DMS53 (cell line): ENCODE data around the gene NPBWR2.

ENCODE experiments used
- DNase-seq: peaks from one replicate; lab custom pipeline; 2025; lab: John Stamatoyannopoulos, UW

The NPBWR2 gene

GRCh38 chr20:64072498-64073063 is 34.8 kb downstream of the NPBWR2 start:
- no peak for DNase-seq

DNA sequence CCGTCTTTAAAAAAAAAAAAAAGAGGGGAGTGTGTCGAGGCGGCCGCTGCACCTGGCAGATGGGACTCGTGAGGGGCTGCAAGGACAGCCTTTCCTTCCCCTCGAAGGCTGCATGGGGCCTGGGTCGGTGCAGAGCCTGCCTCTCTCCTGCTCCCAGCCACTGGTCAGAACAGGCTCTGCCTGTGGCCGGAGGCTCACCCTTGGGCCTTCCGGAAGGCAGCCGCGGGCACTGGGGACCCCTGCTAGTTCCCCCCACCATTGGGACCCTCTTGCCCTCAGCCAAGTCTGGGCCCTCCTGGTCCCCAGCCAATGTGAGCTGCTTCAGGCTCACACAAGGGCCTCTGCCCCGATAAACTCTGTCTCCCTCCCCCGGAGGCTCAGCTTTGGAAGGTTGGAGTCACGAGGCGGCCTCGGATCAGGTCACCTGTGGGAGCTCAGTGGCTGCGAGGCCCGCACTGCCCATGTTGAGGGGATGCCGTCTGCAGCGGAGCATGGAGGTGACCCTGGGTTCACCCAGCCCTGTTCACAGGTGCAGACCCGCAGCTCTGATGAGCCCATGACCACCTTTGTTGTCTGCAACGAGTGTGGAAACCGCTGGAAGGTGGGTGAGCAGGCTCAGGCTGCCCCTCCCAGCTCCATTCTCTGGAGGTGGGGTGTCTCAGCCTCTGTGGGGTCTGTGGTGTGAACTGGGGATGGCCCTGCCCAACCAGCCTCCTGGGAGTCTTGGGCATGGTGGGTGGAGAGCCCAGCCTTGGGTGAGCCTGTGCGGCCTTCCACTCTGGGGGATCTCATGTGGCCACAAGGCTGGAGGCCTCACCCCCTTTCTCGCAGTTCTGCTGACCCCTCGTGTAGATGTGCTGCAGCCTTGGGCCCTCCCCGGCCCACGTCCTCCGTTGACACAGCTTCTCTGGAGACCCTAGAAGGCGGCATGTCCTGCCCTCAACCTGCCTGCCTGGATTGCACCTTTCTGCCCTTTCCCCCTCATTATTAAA is 35.7 kb downstream of the NPBWR2 start:
- DNase-seq, result no peak

DNA sequence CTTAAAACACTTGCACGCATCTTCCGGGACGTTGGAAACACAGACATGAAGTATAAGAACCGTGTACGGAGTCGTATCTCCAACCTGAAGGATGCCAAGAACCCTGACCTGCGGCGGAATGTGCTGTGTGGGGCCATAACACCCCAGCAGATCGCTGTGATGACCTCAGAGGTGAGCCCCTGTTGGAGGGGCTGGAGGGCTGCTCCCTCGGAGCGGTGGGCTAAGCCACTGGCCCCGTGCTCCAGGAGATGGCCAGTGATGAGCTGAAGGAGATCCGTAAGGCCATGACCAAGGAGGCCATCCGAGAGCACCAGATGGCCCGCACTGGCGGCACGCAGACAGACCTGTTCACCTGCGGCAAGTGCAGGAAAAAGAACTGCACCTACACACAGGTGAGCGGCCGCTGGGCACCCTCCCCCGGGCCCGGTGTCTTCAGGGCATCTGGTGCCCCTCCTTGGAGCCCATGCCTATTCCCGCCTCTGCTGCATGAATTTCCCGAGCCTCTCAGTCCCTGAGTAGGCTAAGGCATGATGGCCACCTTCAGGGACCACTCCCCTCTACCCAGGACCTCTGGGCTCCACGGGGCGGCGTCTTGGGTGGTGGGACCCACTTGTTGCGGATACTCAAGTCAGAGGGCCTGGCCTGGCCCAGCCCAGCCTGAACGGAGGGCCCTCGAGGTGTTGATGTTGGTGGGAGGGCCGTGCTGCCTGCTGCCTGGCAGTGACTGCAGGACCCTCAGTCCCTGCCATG is 36.9 kb downstream of the NPBWR2 start:
- no peak for DNase-seq

DNA sequence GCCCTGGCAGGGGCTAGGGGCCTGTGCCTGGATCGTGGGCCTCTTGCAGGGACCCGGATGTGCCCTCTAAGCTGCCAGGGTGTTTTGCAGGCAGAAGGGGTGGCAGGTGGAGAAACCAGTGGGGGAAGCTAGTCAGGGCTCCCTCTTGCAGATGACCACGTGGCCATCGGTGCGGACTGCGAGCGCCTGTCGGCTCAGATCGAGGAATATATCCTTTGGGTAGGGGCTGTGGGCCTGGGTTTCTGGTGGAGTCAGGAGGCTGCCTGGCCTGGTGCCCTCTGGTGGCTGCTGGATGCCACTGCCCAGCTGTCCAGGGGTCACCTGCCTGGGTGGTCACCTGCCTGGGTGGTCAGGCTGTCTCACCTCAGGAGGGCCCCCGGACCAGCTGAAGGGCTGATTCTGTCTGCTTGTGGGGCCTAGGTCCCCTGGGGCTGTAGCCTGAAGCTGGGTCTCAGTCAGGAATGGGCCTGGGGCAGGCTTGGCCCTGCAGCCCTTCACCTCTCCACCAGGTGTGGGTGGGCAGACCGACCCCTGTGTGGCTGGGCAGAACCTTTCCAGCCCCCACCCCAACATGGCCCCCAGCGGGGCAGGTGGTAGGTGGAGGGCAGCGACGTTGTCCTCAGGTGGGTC is 37.6 kb downstream of the NPBWR2 start:
- DNase-seq, result peak; percentile 65

DNA sequence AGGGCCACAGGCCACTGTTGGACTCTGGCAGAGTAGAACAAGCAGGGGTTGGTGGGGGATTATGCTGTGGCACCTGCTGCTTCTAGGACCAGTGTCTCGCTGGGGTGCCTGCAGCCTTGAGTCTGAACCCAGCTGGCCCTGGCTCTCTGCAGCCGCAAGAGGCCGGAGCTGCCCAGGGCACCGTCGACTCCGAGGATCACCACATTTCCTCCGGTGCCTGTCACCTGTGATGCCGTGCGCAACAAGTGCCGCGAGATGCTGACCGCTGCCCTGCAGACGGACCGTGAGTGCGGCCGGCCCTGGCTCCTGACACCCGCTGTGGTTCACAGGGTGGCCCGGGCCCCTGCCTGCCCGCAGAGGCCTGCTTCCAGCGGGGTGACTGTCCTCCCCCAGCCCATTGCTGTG is 38.2 kb downstream of the NPBWR2 start:
- DNase-seq, result no peak

DNA sequence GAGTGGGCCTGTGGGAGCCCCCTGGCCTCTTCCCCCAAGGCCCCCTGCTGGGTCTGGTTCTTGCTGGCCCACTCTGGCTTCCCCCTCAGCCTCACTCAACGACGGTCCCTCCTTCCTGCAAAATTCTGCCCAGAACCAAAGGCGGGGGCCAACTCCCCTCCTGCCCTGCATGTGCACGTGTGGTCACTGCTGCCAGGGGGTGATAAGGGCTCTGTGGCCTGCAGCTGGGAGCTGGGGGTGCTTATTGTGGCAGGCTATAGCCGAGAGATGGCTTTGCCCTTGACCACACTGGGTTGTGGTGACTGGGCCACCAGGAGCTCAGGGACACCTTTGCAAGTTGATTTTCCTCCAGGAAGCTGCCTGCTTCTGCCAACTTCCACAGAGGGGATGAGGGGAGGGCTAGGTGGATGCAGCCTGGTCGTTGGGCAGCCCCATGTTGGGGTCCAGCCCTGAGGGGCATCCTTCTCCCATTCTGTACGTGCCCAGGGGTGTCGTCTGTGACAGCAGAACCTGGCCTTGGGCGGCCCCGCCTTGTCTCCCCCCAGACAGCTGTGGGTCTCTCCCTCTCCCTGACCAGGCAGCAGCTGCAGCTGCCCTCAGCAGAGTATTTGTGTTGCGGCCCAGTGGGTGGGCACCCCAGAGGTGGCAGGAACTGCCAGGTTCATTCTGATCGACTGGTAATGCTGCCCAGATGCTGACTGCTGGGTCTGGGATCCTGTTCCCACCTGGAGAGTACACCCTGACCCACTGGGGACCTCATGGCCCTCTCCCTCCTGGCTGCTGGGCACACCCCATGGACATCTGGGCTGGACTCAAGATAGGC is 38.8 kb downstream of the NPBWR2 start:
- no peak for DNase-seq

DNA sequence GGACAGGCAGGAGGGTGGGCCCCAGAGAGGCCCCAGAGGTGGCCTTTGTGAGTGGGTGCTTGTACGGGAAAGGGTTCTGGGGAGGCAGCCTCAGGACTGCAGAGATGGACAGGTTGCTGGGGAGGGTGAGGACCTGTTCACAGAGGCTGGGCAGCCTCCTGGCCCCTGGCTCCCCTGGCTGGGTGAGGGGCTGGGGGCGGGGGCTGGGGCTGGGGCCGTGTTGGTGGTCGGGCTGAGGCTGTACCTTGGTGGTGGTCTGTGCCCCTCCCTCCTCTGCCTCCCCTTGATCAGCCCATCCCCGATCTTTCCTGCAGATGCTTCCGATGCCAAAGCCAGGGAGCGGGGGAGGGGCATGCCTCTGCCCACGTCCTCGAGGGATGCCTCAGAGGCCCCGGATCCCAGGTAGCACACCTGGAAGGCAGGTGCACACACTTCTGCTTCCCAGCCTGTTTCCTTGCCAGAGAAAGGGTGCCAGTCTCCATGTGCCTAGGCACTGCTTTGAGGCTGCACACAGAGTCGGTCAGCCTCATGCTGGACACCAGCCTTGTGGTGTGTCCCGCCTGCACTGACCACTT is 39.5 kb downstream of the NPBWR2 start:
- peak; percentile 50 for DNase-seq

DNA sequence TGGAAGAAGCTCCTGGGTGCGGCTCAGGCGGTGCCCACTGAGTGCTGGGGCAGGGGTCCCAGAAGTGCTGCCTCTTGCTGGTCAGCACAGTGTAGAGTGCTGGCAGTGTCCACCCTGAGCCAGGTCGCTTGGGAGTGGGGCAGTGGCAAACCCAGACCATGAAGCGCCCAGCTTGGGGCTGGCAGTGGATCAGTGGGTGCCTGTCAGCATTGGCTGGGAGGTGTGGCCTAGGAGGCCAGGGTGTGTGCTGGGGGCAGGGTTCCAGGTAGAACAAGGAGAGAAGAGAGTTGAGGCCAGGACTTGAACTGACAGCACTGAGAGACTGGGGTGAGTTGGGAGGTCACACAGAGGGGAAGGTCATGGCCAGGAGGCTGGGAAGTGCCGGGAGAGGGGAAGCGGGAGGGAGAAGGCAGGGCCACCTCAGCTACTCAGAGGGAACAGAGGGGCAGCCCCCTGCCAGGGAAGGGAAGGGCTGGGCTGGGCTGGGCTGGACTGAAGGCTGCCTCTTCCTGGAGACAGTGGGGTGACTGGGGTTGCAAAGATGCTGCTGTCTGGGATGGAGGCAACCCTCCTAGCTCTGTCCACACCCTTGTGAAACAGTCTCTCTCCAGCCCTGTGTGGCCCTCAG is 40.2 kb downstream of the NPBWR2 start:
- no peak for DNase-seq

DNA sequence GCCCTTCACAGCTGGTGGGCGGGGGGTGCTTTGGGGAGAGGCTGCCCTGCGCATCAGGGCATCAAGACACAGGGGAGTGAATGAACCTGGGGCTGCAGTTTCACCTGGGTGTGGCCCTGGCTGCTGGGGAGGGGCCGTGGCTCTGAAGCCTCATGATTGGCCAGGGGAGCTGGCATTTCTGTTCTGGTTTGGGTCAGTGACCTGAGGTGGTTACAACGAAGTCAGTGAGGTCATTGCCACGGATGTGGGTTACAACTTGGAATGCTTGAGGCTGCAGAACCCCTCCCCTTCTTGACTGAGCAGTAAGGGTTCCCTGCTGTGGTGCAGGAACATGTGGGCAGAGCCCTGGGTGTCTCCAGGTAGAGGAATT is 41.4 kb downstream of the NPBWR2 start:
- no peak for DNase-seq

GRCh38 chr20:64065062-64065973 is 42.0 kb downstream of the NPBWR2 start:
- no peak for DNase-seq

- DNase-seq, result peak; percentile 45
Observed at GRCh38 chr20:64064145-64064698, 43.1 kb downstream of the NPBWR2 start.

DNA sequence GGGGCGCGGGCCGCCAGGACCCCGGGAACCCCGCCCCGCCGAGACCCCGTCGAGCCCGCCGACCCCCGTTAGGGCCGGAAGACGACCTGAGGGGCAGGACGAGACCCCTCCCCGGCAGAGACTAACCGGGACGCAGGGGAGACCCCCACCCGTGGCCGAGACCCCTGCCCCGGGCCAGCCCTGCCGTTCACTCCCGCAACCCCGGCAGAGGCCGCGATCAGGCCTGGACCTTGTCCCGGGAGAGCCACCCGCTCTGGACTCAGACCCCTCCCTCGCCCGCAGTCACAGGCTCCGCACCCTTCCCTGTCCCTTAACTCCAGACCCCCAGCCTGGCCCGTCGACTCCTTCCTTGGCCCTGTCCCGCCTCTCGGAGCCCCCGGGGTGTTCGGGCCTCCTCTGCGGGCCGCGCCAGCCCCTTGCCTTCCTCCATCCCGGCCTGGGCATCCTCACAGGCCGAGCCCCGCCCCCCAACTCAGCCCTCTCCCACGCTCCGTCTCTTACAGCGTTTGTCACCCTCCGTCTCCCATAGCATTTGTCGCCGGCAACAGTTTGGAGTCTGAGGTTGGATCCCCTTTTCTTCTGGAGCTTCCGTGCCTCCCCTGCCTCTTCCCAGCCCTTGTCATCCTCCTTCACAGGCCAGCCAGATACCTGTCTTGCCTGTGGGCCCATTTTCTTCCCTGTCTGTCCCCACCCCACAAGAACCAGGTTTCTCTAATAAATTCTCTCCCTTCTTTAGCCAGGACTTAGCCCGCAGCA is 43.8 kb downstream of the NPBWR2 start:
- DNase-seq, result peak; percentile 60

DNA sequence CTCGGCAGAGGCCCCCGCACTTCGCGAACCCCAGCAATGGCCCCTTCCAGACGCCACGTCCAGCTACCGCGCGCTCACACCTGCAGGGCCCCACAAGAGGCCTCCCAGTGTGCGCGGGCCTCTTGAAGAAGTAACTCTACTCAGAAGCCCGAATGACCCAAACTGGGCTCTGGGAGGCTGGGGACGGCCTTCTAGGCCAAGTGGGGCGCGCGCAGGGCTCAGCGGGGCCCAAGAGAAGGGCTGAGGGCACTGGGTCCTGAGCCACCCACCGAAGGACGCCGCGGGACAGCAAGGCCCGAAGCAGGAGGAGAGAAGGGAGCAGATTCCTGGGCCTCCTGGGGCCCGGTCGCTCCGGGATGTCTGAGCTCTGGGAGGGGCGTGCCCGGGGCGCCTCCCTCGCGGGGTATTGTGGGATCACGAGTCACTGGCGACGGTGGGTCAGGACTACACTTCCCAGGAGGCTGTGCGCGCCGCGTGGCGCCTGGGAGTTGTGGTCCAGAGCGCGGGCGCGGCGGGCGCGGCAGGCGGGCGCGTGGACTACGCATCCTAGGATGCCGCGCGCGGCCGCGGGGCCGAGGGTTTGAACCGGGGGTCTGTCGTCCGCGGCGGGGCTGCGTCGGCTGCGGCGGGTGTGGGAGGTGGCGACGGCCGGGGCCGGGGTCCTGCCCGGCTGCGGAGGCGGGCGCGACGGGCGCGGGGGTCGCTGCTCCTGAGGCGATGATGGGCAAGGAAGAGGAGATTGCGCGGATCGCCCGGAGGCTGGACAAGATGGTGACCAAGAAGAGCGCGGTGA is 44.6 kb downstream of the NPBWR2 start, which contains the start of gene TCEA2:
Gene TCEA2 (plus strand): TSS at position 603 of the 793 bp plus-strand sequence. CDS start 115 bp downstream, at position 718.
- DNase-seq, result peak; percentile 98

GRCh38 chr20:64062276-64062595 is 45.1 kb downstream of the NPBWR2 start:
- no peak for DNase-seq

GRCh38 chr20:64058536-64058935 is 48.8 kb downstream of the NPBWR2 start:
- DNase-seq, result no peak

DNA sequence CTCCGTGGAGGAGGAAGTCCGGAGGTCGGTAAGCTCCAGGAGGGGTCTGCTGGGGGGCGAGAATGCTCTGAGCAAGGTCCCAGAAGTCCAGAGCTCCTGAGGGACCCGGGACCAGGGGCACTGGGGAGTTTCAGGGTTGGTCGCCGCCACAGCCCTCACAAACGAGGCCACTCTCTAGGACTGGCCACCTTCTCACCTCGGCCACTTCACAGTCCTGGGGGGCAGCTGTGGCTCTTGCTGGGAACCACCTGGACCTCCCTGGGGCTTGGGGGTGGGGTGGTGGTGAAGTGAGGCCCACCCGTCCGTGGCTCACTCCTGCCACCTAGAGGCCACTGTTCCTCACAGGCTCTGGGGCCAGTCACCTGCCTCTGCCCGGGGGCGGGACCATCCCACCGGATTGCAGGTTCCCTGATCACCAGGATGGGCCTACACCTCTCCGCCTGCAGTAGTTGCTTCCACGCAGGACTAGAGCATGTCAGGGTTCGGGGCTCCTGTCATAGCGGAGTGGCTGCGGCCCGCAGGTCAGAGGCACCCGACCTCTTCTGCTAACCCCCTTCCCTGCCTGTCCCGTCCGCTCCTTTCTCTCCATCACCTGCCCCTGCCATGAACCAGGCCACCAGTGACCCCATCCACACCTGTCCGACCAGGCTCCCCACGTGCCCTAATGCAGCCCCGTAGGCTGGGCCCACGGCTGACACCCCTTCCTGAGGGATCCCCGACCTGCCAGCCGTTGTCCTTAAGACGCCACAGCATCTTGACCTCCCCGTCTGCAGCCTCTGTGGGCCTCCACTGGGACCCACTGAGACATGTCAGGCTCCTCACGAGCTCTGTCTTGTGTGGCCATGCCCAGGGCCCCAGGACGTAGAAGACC is 49.5 kb downstream of the NPBWR2 start:
- DNase-seq, result peak; percentile 88
